GM23248 (cell line): ENCODE results near the gene CREM.

Source experiments
- EZH2 ChIP-seq: fragments of 200-600 bp; sonication (generic); IDR thresholded peaks from 2 replicates; pipeline ENCODE4 v1.6.1; 2018; ENCODE audit warnings: antibody characterized with exemption, mild to moderate bottlenecking; ENCODE audit not compliant: insufficient read depth, poor library complexity, severe bottlenecking
- EZH2phosphoT487 ChIP-seq: fragments of 200-600 bp; sonication (generic); IDR thresholded peaks from 2 replicates; pipeline ENCODE4 v1.6.1; 2018; ENCODE audit warnings: antibody characterized with exemption, moderate library complexity, mild to moderate bottlenecking, low read depth; ENCODE audit not compliant: insufficient read depth

DNA sequence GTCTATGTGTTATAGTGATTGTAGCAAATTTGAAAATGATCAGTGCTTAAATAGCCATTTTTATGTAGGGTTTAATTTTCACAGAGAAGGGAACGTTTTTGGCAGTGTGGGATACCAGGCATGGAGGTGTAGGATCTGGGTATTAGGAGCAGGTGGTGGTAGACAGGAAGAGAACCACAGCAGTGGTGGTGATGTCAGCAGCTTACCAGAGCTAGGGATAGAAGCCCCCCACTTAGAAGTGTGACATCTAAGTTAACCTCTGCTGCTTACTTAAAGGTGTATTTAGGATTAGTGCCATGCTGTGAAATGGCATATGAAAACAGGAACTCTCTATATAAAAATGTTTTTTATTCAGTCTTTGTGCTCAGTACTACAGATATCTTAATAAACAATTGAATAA lies 73.8 kb downstream of the CREM start:
- TF ChIP-seq EZH2phosphoT487: no peak
- TF ChIP-seq EZH2: no peak
